ENCODE results near the gene PRRG3. TPM values are rescaled to one million over a fixed set of nuclear protein-coding genes. Genes with fewer than 3 reads are reported as not detected.

The PRRG3 gene
- total RNA-seq, 1 experiment from 2014 or later = not detected

DNA sequence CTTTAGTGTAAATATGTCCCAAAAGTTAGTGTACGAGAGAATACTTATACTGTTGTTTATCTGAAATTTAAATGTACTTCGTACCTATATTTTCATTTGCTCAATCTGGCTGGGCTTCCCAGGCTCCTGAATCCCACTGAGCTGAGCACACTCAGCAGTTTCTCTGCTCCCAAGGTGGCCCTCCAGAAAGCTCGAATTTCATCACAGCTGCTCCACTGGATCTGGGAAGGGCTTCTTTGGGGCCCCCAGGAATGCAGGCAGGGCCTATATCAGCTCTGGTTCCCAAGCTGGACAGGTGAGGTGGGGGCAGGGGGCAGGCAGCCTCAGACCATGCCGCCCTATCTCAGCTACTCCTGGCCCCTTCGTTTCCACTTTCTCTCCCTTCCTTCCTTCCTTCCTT, 19.1 kb downstream of the PRRG3 start (continued):
- TF ChIP-seq, protein P1, sequence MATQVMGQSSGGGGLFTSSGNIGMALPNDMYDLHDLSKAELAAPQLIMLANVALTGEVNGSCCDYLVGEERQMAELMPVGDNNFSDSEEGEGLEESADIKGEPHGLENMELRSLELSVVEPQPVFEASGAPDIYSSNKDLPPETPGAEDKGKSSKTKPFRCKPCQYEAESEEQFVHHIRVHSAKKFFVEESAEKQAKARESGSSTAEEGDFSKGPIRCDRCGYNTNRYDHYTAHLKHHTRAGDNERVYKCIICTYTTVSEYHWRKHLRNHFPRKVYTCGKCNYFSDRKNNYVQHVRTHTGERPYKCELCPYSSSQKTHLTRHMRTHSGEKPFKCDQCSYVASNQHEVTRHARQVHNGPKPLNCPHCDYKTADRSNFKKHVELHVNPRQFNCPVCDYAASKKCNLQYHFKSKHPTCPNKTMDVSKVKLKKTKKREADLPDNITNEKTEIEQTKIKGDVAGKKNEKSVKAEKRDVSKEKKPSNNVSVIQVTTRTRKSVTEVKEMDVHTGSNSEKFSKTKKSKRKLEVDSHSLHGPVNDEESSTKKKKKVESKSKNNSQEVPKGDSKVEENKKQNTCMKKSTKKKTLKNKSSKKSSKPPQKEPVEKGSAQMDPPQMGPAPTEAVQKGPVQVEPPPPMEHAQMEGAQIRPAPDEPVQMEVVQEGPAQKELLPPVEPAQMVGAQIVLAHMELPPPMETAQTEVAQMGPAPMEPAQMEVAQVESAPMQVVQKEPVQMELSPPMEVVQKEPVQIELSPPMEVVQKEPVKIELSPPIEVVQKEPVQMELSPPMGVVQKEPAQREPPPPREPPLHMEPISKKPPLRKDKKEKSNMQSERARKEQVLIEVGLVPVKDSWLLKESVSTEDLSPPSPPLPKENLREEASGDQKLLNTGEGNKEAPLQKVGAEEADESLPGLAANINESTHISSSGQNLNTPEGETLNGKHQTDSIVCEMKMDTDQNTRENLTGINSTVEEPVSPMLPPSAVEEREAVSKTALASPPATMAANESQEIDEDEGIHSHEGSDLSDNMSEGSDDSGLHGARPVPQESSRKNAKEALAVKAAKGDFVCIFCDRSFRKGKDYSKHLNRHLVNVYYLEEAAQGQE (IDR thresholded peaks at IDR 0.05; ENCODE audit: low read depth) = no peak

DNA sequence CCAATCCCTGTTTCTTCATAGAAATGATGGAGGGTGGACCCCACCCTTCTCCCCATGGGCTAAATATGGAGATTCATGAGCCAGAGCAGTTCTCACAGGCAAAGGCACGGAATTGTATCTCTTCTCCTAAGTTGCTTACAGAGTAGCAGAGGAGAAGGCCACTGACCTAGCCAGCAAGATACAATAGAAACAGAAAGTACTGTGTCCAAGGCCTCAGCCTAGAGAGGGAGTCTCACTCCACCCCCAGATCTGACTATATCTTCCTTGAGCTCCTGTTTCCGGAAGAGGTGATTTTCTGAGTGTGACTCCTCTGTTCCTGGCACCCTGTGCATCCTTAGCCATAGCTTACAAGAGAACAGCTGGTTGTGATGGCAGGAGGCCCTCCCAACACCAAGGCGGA, 20.5 kb downstream of the PRRG3 start, which contains the start of gene FATE1:
FATE1 (plus strand) TSS at position 284 of the 400 bp plus-strand sequence; CDS start at position 369, 85 bp downstream.
- H3K9me2 ChIP-seq (ENCODE audit: insufficient read depth) = no peaks in the 10 kb centered on the region
- no peak within 1 kb of the TSS for H3K27ac ChIP-seq (ENCODE audit: low read depth, low read length)
- H3K9ac ChIP-seq (ENCODE audit: low read length) = no peak within 1 kb of the TSS
- ChIA-PET CTCF (no interaction called here), RAD21 (ENCODE audit: low non-redundant PET in 1 of 2, low total read pairs in 2 of 2, uncharacterized antibody in 2 of 2, unreplicated experiment in 2 of 2) (no interaction called here), POLR2A (no interaction called here)
- H3K9me3 ChIP-seq (ENCODE audit: control insufficient read depth in 1 of 2, insufficient read depth in 1 of 2, low read depth in 1 of 2, low read length in 2 of 2) = no peaks in the 10 kb centered on the region
- H3K4me2 ChIP-seq (ENCODE audit: low read length) = no peak within 1 kb of the TSS
- H3K79me2 ChIP-seq (ENCODE audit: insufficient read depth, low read length) = no peaks in the 10 kb centered on the region
- no peak for DNase-seq (ENCODE audit: low read depth, low spot score)
- intact Hi-C loops (cut with micrococcal nuclease) = no loop called here
- no peaks in the 10 kb centered on the region for H3K4me1 ChIP-seq (ENCODE audit: control insufficient read depth in 1 of 2, insufficient read depth in 2 of 2, low read length in 2 of 2)
- H3K4me3 ChIP-seq (replicated peaks in 1 of 2; ENCODE audit: low read depth in 1 of 2, low read length in 2 of 2) = no peak within 1 kb of the TSS
- no peak for TF ChIP-seq EZH2phosphoT487 (IDR thresholded peaks at IDR 0.05; ENCODE audit: borderline replicate concordance)
- no peak for TF ChIP-seq YY1 (IDR thresholded peaks at IDR 0.05; ENCODE audit: extremely low read depth, insufficient replicate concordance, low read depth, low read length)
- no peak for TF ChIP-seq FOSL1 (IDR thresholded peaks at IDR 0.05; ENCODE audit: low read depth)
- no peak for TF ChIP-seq SP1 (IDR thresholded peaks at IDR 0.05; ENCODE audit: low read depth)
- TF ChIP-seq ZNF274 (IDR thresholded peaks at IDR 0.05; ENCODE audit: low read depth, low read length) = no peak
- TF ChIP-seq, protein P2, sequence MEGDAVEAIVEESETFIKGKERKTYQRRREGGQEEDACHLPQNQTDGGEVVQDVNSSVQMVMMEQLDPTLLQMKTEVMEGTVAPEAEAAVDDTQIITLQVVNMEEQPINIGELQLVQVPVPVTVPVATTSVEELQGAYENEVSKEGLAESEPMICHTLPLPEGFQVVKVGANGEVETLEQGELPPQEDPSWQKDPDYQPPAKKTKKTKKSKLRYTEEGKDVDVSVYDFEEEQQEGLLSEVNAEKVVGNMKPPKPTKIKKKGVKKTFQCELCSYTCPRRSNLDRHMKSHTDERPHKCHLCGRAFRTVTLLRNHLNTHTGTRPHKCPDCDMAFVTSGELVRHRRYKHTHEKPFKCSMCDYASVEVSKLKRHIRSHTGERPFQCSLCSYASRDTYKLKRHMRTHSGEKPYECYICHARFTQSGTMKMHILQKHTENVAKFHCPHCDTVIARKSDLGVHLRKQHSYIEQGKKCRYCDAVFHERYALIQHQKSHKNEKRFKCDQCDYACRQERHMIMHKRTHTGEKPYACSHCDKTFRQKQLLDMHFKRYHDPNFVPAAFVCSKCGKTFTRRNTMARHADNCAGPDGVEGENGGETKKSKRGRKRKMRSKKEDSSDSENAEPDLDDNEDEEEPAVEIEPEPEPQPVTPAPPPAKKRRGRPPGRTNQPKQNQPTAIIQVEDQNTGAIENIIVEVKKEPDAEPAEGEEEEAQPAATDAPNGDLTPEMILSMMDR (IDR thresholded peaks at IDR 0.05 in 2 of 3, conservative IDR thresholded peaks at IDR 0.05 in 1 of 3; ENCODE audit: borderline replicate concordance in 1 of 3, insufficient read depth in 1 of 3, low read depth in 2 of 3, low read length in 2 of 3) = no peak
- TF ChIP-seq JUND (IDR thresholded peaks at IDR 0.05) = no peak
- TF ChIP-seq TCF7L2 (IDR thresholded peaks at IDR 0.05; ENCODE audit: borderline replicate concordance, extremely low read depth, insufficient read depth, insufficient read length) = no peak
- TF ChIP-seq ZFX (IDR thresholded peaks at IDR 0.05) = no peak
- no peak for TF ChIP-seq CEBPB (IDR thresholded peaks at IDR 0.05; ENCODE audit: low read depth)
- H4K20me1 ChIP-seq (ENCODE audit: insufficient read depth) = no peaks in the 10 kb centered on the region
- no TSS peak for BruUV-seq (replicated peaks)
- H3K36me3 ChIP-seq (ENCODE audit: control insufficient read depth in 1 of 2, insufficient read depth in 2 of 2, low read length in 2 of 2) = no peaks in the 10 kb centered on the region
- peaks cover 4% of the 10 kb centered on the region; the same call in 1 of the 2 replicates for H3K27me3 ChIP-seq (ENCODE audit: insufficient read depth, low read length)
- no peak within 1 kb of the TSS for H2AFZ ChIP-seq (ENCODE audit: low read depth, low read length, poor library complexity, severe bottlenecking)
- no peak for ATAC-seq
